GM19025 (cell line): Measurements from ENCODE around the gene AMIGO2.
A peak's percentile ranks its signal among the peaks of the same experiment; 100 is the strongest.
"Not testable (repeated sequence)": the region's sequence is repeated elsewhere in the genome, so short reads cannot be mapped to it uniquely, and the experiment has no call there.

ENCODE experiments used
- ATAC-seq: cut with Tn5 transposase; IDR thresholded peaks from one replicate; pipeline ENCODE4 v1.9.1; 2021; ENCODE audit warnings: mild to moderate bottlenecking, low read depth, moderate library complexity; ENCODE audit not compliant: unreplicated experiment

AMIGO2 gene, protein sequence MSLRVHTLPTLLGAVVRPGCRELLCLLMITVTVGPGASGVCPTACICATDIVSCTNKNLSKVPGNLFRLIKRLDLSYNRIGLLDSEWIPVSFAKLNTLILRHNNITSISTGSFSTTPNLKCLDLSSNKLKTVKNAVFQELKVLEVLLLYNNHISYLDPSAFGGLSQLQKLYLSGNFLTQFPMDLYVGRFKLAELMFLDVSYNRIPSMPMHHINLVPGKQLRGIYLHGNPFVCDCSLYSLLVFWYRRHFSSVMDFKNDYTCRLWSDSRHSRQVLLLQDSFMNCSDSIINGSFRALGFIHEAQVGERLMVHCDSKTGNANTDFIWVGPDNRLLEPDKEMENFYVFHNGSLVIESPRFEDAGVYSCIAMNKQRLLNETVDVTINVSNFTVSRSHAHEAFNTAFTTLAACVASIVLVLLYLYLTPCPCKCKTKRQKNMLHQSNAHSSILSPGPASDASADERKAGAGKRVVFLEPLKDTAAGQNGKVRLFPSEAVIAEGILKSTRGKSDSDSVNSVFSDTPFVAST

DNA sequence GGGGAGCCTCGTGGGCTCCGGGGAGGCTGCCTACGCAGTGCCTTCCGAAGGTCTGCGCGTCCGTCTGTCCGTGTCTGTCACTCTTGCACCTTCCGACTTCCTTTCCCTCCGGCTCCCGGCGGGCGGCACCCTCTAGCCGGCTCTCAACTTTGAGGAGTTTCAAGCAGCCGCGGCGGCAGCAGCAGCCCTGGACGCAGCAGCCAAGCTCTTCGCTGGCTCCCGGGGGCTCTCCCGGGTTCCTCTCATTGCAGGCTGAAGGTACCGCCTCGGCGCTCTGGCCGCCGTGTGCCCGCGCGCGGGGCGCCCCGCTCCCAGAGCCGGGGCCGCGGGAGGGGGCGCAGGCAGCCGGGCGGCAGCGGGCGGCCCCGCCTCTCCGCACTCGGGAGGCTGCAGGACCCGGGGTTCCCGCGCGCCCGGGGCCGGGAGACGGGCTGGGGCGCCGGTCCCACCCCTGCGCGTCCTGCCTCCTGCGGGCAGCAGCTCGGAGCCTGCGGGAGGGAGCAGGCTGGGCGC, at the start of gene AMIGO2, which contains the start of gene PCED1B:
TSS of gene AMIGO2 (minus strand) at position 492 of the 513 bp plus-strand sequence. CDS start 957 bp downstream, outside the sequence.
TSS of gene PCED1B (plus strand) at position 154 of the 513 bp plus-strand sequence. CDS start 155,443 bp downstream, outside the sequence.
- ATAC-seq = peak; percentile 64

DNA sequence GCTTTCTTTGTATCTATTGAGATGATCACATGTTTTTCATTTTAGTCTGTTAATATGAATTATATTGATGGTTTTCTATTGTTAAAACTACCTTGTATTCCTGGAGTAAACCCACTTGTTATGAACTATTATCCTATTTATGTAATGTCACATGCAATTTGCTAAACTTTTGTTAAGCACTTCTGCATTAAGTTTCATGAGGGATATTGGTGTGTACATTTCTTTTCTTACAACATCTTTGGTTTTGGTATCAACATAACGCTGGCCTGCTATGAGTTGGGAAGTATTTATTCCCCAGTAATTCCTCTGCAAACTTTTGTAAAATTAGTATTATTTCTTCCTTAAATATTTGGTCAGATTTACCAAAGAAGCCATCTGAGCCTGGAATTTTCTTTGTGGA, 46.5 kb upstream of the AMIGO2 start:
- no peak for ATAC-seq

DNA sequence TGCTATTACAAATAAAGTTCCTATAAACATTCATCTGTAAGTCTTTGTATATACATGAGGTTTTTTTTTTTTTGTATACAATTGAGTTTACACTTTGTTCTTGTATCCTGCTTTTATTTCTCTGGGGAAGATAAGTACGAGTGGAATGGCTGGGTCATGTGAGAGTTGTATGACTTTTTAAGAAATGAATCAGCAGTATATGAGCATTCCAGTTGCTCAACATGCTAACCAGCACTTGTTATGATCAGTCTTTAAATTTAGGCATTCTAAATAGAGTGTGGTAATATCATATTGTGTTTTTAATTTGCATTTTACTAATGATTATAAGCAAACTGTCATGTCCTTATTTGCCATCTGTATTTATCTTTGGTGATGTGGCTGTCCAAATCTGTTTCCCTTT, 44.7 kb upstream of the AMIGO2 start:
- ATAC-seq = no peak

DNA sequence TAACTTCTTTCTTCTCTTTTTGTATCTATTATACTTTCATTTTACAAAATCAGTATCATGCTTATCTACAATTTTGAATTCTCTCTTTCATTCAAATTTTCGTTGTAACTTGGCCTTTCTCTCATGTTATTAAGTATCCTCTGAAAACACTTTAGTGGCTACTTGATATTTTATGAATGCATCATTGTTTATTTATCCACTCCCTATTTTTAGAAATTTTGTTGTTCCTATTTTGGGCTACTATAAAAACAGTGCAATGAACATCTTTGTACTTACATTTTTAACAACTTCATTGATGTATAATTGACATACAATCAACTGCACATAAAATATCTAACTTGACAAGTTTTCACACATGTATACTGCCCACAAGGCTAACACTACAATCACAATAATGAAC, 44.0 kb upstream of the AMIGO2 start:
- no peak for ATAC-seq

DNA sequence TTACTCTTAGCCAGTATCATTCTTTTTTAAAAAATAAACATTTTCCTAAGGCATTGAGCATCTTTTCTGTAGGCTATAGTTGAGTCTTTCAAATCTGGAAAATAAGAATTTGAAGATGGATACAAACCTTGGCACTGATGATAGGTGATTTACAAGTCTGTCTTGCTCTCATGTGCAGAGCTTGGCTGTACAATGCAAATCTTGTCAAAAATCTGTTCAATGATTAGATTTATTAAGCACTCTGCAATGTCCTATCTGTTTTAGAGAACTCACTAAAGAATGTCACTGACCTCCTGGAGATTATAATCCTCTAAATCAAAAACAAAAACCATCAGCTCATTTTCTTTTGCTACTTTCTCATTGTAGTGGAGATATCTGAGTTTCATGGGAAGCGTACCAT, 42.8 kb upstream of the AMIGO2 start:
- no peak for ATAC-seq

DNA sequence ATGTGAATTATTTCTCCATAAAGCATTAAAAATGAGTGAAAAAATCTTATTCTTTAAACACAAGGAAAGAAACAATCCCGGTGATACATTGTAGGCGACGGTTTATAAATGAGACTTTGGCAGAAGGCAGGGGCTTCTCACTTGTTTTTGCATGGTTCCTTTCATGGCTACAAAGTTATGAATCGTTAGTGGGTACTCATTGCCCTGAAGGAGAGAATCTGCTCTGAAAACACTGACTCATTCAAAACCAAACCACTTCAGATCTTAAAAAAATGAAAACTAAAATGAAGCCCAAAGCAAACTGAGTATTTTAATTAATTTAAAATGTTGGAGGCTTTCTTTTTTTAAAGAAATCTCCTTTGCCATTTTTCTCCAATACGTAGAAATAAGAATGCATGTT, 41.4 kb upstream of the AMIGO2 start:
- no peak for ATAC-seq

DNA sequence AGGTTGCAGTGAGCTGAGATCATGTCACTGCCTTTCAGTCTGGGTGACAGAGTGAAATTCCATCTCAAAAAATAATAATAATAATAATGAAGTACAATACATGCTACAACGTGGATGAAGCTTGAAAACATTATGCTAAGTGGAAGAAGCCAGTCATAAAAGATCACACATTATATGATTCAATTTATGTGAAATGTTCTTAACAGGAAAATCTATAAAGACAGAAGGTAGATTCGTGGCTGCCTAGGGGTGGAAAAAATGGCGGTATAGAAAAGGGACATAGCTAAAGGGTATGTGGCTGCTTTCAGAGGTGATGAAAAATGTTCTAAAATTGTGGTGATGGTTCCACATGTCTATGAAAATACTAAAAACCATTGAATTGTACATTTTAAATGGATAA, 41.0 kb upstream of the AMIGO2 start:
- ATAC-seq = no peak

DNA sequence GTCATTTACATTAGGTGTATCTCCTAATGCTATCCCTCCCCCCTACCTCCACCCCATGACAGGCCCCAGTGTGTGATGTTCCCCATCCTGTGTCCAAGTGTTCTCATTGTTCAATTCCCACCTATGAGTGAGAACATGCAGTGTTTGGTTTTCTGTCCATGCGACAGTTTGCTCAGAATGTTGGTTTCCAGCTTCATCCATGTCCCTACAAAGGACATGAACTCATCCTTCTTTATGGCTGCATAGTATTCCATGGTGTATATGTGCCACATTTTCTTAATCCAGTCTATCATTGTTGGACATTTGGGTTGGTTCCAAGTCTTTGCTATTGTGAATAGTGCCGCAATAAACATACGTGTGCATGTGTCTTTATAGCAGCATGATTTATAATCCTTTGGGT, 37.5 kb upstream of the AMIGO2 start:
- not testable (repeated sequence) for ATAC-seq

DNA sequence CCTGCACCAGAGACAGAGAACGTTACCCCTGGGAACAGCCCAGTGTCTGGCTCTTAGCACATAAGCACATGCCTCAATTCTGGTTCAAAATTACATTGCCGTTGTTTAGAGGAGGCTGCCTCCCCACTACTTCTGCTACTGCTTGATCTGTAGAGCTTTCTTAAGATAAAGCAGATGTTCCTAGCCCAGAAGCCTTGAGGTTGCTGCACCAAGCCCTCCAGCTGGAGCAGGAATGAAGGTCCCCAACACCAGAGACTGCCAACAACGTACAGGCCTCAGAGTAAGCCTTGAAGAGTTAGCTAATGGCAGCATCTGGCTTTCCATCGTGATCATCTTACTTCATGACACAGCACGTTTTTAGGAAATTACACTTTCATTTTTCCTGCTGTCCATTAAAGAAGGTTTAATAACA, 34.7 kb upstream of the AMIGO2 start:
- no peak for ATAC-seq

DNA sequence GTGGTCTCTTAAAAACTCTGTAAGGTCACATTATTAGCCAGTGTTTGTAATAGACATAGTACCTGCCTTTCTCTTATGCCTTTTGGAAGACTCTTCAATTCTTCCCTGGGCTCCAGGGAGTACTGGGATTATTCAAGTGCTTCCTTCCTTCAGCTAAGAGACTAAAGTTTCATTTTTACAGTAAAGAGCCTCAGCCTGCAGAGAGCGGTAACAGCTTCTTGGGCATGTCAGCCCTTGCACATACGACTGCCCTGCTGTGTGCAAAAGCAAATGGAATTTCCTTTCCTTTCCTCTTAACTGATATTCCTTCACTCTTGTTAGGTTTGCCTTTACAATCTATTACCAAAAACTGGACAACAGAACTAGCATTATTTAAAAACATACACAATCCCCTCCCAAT, 32.9 kb upstream of the AMIGO2 start:
- no peak for ATAC-seq

DNA sequence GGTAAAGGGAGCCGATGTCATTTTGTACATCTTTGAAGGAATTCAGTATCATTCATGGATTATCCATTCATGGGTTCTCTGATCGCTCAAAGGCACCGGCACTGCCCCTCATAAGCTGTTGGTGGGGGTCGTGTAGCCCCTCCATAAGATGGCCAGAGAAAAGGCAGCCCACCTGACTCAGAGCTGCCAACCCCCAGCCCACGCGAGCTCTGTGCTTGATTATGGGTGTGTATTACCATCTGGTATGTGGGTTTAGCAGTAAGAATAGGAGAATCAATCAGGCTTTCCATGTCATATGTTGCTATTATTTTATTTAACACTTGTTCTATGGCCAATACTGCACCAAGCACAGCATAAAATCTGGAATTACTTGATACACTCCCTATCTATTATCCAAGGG, 32.1 kb upstream of the AMIGO2 start:
- ATAC-seq = no peak

DNA sequence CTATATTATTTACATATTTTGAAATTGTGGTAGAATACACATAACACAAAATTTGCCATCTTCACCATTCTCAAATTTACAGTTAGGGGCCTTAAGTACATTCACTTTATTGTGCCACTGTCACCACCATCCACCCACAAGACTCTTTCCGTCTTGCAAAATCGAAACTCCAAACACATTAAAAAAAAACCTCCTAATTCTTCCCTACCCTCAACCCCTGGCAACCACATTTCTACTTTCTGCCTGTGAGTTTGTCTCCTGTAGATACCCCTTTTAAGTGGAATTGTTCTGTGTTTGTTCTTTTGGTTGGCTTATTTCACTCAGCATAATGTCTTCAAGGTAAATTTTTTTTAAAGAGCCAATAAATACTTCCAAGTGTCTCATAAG, 31.6 kb upstream of the AMIGO2 start:
- no peak for ATAC-seq

DNA sequence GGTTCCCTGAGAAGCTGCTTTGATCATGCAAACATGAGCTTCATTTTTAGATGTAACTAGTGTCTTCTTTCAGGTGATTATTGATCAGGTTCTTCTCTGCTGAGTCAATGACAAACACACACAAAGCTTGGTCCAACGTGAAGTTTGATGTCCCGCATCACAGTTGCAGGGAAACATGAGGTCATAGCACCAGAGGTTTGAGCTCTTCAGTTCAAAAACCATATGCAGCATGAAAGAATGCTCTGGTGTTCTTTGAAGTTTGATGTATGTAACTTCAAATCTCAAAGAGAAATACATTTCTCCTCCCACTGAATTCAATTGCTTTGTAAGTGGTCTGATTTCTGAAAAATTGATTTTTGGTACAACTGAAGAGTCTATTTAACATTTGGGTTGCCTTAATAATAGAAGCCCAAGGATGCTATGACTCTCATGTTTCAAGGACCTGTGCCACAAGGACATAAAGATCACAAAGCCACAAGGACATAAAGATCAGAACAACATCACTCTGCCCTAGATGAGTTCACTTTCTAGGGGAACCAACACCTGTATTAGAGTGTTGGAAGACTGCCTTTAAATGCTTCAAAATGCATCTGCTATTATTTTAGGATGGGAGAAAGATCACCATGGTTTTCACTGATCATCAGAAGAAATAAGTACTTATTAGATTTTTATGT, 31.1 kb upstream of the AMIGO2 start:
- ATAC-seq = no peak

DNA sequence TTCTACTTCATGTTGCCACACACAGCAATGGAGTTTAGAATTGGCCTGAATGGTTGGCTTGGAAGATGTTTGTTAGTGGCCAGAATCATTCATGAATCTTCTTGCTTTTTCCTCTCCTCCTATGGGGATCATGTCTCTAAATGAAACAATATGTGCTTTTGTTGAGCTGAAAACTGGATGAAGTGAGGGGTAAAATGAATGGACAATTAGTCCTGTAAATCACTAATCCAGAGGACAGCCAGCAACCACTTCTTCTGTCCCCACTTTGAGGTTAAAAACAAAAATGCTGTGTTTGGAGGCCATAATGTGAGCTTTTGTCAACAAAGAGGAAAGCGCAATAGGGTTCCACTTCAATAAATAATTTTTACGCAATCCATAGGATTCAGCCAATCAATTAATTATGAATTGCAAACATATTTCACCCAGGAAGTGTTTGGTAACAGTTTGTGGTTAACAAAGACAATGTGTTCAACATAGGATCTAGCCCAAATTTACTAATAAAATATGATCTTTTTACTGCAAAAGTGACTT, 30.3 kb upstream of the AMIGO2 start:
- no peak for ATAC-seq

DNA sequence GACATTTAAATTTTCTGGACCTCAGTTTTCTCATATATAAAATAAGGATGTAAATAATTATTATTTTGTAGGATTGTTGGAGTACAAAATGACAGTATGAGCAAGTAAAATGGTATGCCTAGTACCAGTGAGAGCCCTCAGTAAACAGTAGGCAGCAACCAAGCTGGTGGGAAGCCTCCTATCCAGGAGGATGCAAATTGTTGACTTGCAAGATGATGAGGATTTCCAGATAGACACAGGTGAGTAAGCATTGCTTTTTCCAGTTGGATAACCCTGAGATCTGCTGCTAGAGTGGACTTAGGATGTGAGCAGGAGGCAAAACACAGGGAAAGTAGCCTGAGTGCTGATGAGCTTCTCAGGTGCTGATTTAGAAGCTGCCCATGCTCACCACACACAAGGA, 28.2 kb upstream of the AMIGO2 start:
- no peak for ATAC-seq

DNA sequence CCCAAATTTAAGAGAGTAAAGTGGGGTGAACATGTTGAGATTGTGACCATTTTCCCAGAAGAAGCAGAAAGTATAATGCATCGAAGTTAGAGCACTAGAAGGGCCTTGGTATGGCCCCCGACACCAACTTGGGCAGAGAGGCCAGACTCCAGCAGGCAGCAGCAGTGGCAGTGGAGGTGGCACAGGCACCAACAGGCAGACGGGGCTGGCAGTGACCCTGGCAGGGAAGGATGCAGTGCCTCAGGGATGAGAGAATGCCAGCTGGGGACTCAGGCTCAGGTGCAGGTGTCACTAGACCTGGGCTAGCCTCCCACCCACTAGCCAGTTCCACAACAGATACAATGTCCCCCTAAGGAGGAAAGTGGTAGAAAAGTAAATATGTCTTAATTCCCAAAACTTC, 27.7 kb upstream of the AMIGO2 start:
- no peak for ATAC-seq

DNA sequence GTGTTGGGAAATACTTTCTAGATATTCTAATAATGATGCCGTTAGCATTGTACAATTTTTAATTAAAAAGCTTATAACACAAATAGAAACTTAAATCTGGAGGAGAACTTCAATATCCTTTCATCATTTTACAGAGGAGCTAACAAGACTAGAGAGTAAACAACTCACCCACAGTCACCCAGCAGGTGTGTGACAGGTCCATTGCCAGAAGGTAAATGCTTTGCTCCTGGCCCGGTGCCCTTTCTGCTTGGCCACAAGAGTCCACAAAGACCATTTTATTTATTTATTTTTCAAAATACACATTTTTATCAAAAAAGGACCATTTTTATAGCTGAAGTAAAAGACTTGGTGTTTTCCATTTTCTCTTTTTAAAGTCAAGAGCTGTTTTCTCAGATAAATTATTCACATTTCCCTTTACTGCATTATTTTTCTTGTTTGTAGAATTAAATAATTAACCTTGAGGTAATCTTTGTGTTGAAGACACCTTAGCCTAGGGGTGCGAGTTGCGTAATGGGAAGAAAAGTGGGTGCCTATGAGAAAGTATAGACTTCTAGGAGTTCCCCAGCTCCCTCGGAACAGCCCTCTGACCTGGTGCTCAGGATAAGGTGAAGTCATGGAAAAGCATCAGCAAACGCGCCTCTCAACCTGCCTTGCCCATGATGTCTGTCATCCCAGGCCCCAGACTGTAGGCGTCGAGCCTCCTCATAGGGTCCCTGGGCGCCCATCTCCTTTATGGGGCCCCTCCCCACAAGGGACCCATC, 26.3 kb upstream of the AMIGO2 start:
- ATAC-seq = no peak

DNA sequence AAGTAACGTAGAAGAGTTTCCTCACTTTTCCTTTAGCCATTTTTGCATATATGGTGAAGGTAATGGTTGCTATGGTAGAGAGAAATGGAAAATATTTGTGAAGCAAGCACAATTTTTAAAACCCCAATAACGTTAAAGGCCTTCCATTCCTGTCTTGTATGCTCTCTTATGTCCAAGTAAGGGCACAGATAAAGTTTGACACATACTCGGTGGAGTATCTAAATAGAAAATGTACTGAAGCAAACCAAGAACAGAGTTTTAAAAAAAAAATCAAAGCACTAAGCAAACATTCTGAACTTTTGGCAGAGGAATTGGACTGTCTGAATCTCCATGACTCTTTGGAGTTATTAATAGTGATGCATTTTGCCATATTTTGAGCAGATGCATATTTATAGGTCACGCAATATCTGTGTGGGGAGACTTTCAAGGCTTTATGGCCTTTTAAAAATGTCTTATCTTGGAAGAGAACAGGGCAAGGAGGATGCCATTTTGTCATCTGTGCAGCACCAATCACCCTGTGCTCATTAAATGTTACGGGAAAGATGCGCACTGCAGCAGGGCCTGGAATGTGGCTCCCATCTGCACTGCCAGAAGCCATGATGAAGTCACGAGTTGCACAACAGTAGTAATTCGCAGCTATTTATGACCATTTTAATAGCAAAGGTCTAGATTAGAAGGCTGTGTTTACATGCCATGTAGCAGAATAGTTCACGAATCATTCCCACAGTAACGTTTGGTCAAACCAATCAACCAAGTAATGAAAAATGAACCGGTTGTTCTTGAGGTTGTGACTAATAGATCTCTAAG, 23.3 kb upstream of the AMIGO2 start:
- ATAC-seq = no peak

DNA sequence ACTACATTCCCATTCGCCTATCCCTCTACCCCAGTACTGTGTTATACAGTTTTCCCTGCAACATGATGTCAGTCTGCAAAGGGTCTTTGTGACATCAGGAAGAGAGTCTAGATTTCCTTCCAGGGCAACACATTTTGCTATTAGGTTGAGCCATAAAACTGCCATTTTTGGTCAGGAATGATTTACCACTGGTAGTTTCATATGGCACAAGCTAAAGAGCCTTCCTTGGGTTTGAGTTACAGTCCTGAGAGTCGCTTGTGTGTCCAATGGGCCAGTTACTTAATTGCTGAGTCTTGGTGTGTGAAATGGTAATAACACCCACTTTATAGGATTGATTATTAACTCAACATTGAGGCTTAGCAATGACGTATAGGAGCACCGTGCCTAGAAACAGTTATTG, 22.6 kb upstream of the AMIGO2 start:
- no peak for ATAC-seq

DNA sequence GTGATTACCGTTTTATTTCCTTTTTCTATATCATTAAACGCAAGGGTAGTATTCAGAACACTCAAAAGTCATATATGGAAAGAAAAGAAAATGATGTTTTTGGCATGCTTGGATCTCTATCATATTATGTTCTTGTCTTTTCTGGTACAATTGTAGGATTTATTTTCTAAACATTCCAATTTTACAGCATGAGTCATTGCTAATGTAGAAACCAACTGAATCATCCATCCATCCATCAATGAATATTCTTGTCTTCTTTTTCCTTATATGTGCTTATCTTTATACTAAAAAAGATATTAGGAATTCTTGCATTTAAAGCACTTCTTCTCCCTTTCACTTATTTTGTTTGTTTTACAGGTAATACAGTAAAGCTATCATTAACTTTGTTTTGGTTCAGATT, 20.4 kb upstream of the AMIGO2 start:
- no peak for ATAC-seq
